Uterus (tissue), 4 donors: ENCODE measurements around the gene CHST15. TPM values are rescaled to one million over a fixed set of nuclear protein-coding genes. Genes with fewer than 3 reads are reported as not detected.

Experiments used
- DNase-seq, 2 donors: peaks; one replicate each; pipeline ENCODE4 v3.0.0-alpha.2; 2019 to 2020
- H3K27ac ChIP-seq, 2 donors: fragments of 200-600 bp; sonication (generic); 1 replicate in 1 of 2; 2 replicates in 1 of 2; pipeline ENCODE4 v1.5.1; 2016 to 2018
- H3K27me3 ChIP-seq, 2 donors: fragments of 200-600 bp; sonication (generic); one replicate each; pipeline ENCODE4 v1.5.1; 2018 to 2019; ENCODE audit warnings: control low read depth in 1 of 2
- H3K36me3 ChIP-seq, 2 donors: fragments of 200-600 bp; sonication (generic); one replicate each; pipeline ENCODE4 v1.5.1; 2019; ENCODE audit warnings: control low read depth in 1 of 2
- H3K4me1 ChIP-seq, 2 donors: fragments of 200-600 bp; sonication (generic); one replicate each; pipeline ENCODE4 v1.5.1; 2018 to 2019; ENCODE audit warnings: control low read depth in 1 of 2
- H3K4me3 ChIP-seq, 2 donors: fragments of 200-600 bp; sonication (generic); 1 replicate in 1 of 2; 2 replicates in 1 of 2; pipeline ENCODE4 v1.5.1; 2018 to 2019; ENCODE audit warnings: mild to moderate bottlenecking in 1 of 2
- H3K9me3 ChIP-seq, 2 donors: fragments of 200-600 bp; sonication (generic); one replicate each; pipeline ENCODE4 v1.5.1; 2019; ENCODE audit warnings: control low read depth in 1 of 2
- CTCF ChIP-seq, 4 experiments: fragments of 200-600 bp in 2 of 4; fragments of 450-650 bp in 2 of 4; sonication (generic) in 2 of 4; IDR thresholded peaks; one replicate each; pipeline ENCODE4 v1.5.1; 2016 to 2019; ENCODE audit warnings: antibody characterized with exemption in 4 of 4, mild to moderate bottlenecking in 2 of 4, moderate library complexity in 1 of 4
- POLR2A ChIP-seq, 2 donors: fragments of 450-650 bp; IDR thresholded peaks; one replicate each; pipeline ENCODE4 v1.6.1; 2016; ENCODE audit warnings: antibody characterized with exemption in 2 of 2, mild to moderate bottlenecking in 1 of 2, moderate library complexity in 1 of 2
- intact Hi-C: fragments of 100-400 bp; cut with DNase I; formaldehyde crosslinking; loops from one replicate; pipeline ENCODE4 v1.15.1; 2023; ENCODE audit warnings: low total_unique reads
- total RNA-seq, 4 donors: library from RNA; depleted of rRNA in 3 of 4; stranded (reverse); fragments of >200 nt in 3 of 4; gene quantifications; one replicate each; pipeline versions ENCODE4 v1.1.0 to v1.2.4, GENCODE V29; 2014 to 2023
- donor health status: DM: yes; HTN: yes; CAD: no.

CHST15 gene
- total RNA-seq, 4 donors from 2014 or later, result 9.7 to 28.5 (median 17.8) TPM

DNA sequence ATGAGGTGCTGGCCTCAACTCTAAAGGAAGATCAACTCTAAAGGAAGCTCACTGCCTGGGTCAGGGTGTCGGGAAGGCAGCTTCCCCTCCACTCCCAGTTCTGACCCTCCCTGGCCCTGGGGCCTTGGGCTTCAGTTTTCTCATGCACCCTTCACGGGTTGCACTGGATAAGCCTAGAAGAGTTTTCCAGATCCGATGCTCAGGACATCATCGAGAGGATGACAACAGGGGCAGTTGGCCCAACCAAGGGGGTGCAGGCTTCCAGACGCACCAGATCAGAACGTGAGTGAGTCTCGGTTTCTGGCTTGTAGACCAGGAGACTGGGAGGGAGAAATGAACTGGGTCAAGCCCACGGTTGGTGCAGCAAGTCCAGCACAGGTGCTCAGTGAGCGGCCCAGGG is 34.2 kb upstream of the CHST15 start:
- intact Hi-C loops, result no loop called here

DNA sequence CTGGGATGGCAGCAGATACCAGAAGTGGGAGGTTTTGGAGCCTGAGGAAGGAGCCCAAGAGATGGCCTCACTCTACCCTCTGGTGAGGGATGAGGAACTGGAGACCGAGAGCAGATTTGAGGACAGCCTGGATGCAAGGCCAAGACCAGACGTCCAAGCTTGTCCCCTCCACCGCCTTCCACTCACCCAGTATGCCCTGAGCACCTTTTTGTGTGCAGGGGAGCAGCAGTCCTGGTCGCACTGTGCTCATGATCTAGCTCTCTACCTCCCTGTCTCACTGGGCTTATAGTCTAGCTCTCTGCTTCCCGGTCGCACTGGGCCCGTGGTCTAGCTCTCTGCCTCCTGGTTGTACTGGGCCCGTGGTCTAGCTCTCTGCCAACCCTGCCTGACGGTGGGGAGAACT is 33.6 kb upstream of the CHST15 start:
- no peaks in the 10 kb centered on the region for H3K9me3 ChIP-seq
- intact Hi-C loops, result no loop called here
- no peak overlapping the region for H3K4me3 ChIP-seq
- TF ChIP-seq CTCF (IDR thresholded peaks at IDR 0.05) (no peak), POLR2A (IDR thresholded peaks at IDR 0.05) (no peak)
- no peaks in the 10 kb centered on the region for H3K36me3 ChIP-seq
- DNase-seq, result no peak
- H3K27ac ChIP-seq, result no peak overlapping the region
- H3K27me3 ChIP-seq, result no peaks in the 10 kb centered on the region
- H3K4me1 ChIP-seq, result no peaks in the 10 kb centered on the region

More for the DNA sequence above, 34.2 kb upstream of the CHST15 start:
- H3K4me3 ChIP-seq, result no peak overlapping the region
- no peak for DNase-seq
- H3K27ac ChIP-seq, result no peak overlapping the region
- H3K9me3 ChIP-seq, result no peaks in the 10 kb centered on the region
- H3K4me1 ChIP-seq, result no peaks in the 10 kb centered on the region
- H3K27me3 ChIP-seq, result no peaks in the 10 kb centered on the region
- no peaks in the 10 kb centered on the region for H3K36me3 ChIP-seq
- no peak for TF ChIP-seq POLR2A (IDR thresholded peaks at IDR 0.05)
- no peak for TF ChIP-seq CTCF (IDR thresholded peaks at IDR 0.05)

DNA sequence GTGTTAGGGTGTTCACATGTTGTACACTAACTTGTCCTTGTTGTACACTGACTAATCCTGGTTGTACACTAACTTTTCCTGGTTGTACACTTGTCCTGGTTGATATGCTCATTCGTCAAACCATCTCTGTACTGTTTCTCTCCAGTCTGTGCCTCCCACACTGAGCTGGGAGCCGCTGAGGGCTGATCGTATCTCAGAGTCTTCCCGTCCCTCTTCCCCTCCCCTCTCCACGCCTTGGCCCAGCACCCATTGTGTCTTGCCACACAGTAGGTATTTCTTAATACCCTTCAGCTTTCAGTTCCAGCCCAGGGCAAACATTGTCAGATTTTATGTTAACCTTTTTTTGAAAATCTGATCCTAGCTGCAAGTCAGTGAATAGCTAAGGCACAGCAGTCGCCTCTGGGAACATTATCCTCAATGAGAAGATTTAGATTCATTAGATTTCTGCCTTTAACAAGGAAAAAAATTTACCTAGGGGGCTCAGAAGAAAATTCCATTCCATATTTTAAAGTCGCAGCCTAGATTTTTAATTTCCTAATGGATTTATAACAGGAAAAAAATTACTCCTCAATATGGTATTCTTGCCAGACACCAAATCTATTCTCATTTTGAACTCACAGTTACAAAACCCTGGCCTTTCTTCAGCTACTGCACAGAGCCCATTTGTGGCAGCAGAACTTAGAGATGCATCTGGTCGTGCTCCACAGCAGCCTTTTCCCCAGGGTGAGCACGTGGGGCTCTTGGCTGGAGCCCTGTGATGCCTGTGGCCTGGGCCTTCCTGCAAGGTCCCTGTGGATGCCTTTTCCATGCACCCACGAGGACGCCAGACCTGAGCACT is 33.0 kb upstream of the CHST15 start:
- TF ChIP-seq POLR2A (IDR thresholded peaks at IDR 0.05) (no peak), CTCF (IDR thresholded peaks at IDR 0.05) (no peak)

GRCh38 chr10:124125305-124126116 is 32.1 kb upstream of the CHST15 start:
- H3K4me1 ChIP-seq, result no peaks in the 10 kb centered on the region
- H3K27ac ChIP-seq, result no peak overlapping the region
- no peaks in the 10 kb centered on the region for H3K36me3 ChIP-seq
- peak in 1 of 4 experiments; percentile 18 for TF ChIP-seq CTCF (IDR thresholded peaks at IDR 0.05)
- no peak for TF ChIP-seq POLR2A (IDR thresholded peaks at IDR 0.05)
- no peak overlapping the region for H3K4me3 ChIP-seq
- no peak for DNase-seq
- no peaks in the 10 kb centered on the region for H3K9me3 ChIP-seq
- no peaks in the 10 kb centered on the region for H3K27me3 ChIP-seq
- intact Hi-C loops, result no loop called here

More for the DNA sequence above, 33.0 kb upstream of the CHST15 start:
- no peaks in the 10 kb centered on the region for H3K4me1 ChIP-seq
- intact Hi-C loops, result no loop called here
- no peaks in the 10 kb centered on the region for H3K27me3 ChIP-seq
- H3K4me3 ChIP-seq, result no peak overlapping the region
- DNase-seq, result no peak
- no peaks in the 10 kb centered on the region for H3K9me3 ChIP-seq
- H3K27ac ChIP-seq, result no peak overlapping the region
- no peaks in the 10 kb centered on the region for H3K36me3 ChIP-seq

GRCh38 chr10:124124769-124125161 is 31.4 kb upstream of the CHST15 start:
- no peaks in the 10 kb centered on the region for H3K36me3 ChIP-seq
- no peak for TF ChIP-seq POLR2A (IDR thresholded peaks at IDR 0.05)
- TF ChIP-seq CTCF (IDR thresholded peaks at IDR 0.05), result no peak
- no peaks in the 10 kb centered on the region for H3K27me3 ChIP-seq
- intact Hi-C loops, result no loop called here
- no peak overlapping the region for H3K4me3 ChIP-seq
- H3K9me3 ChIP-seq, result no peaks in the 10 kb centered on the region
- no peak overlapping the region for H3K27ac ChIP-seq
- H3K4me1 ChIP-seq, result no peaks in the 10 kb centered on the region
- DNase-seq, result no peak
